ENCODE data around the gene GRIA4.

GRCh38 chr11:105823495-105824033 is 213.7 kb downstream of the GRIA4 start:
- TF ChIP-seq CTCF (IDR thresholded peaks at IDR 0.05) (no peak), POLR2A (IDR thresholded peaks at IDR 0.05) (no peak)

All from uterus (tissue), 2 donors.